Sigmoid colon (tissue), 4 donors: Measurements from ENCODE around the gene TNFAIP8.

ENCODE experiments used
- EP300 ChIP-seq, 4 donors: sonication (generic); formaldehyde crosslinking; IDR thresholded peaks; one replicate each; pipeline ENCODE4 v1.6.1; 2017; ENCODE audit warnings: antibody characterized with exemption in 4 of 4
- POLR2A ChIP-seq, 2 donors: fragments of 450-650 bp; IDR thresholded peaks; one replicate each; pipeline ENCODE4 v1.6.1; 2016; ENCODE audit warnings: antibody characterized with exemption in 2 of 2, mild to moderate bottlenecking in 2 of 2, moderate library complexity in 2 of 2
- POLR2AphosphoS5 ChIP-seq, 4 donors: sonication (generic); formaldehyde crosslinking; IDR thresholded peaks; one replicate each; pipeline ENCODE4 v1.6.1; 2017; ENCODE audit warnings: antibody characterized with exemption in 4 of 4
- TF ChIP-seq, protein P1 (sequence below), 4 experiments: fragments of 450-650 bp in 3 of 4; fragments of 200-600 bp in 1 of 4; IDR thresholded peaks; one replicate each; pipeline ENCODE4 v1.5.1; 2016 to 2019; ENCODE audit warnings: antibody characterized with exemption in 4 of 4, mild to moderate bottlenecking in 3 of 4, moderate library complexity in 2 of 4

GRCh38 chr5:119367502-119368237 is 11.9 kb downstream of the TNFAIP8 start:
- TF ChIP-seq, protein P1, sequence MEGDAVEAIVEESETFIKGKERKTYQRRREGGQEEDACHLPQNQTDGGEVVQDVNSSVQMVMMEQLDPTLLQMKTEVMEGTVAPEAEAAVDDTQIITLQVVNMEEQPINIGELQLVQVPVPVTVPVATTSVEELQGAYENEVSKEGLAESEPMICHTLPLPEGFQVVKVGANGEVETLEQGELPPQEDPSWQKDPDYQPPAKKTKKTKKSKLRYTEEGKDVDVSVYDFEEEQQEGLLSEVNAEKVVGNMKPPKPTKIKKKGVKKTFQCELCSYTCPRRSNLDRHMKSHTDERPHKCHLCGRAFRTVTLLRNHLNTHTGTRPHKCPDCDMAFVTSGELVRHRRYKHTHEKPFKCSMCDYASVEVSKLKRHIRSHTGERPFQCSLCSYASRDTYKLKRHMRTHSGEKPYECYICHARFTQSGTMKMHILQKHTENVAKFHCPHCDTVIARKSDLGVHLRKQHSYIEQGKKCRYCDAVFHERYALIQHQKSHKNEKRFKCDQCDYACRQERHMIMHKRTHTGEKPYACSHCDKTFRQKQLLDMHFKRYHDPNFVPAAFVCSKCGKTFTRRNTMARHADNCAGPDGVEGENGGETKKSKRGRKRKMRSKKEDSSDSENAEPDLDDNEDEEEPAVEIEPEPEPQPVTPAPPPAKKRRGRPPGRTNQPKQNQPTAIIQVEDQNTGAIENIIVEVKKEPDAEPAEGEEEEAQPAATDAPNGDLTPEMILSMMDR (IDR thresholded peaks at IDR 0.05), result no peak
- TF ChIP-seq POLR2AphosphoS5 (IDR thresholded peaks at IDR 0.05), result no peak
- no peak for TF ChIP-seq EP300 (IDR thresholded peaks at IDR 0.05)
- TF ChIP-seq POLR2A (IDR thresholded peaks at IDR 0.05), result no peak
